ENCODE data around the gene FGF8.
A peak's percentile ranks its signal among the peaks of the same experiment; 100 is the strongest.

FGF8 gene

GRCh38 chr10:101780187-101780817, 4.4 kb upstream of the FGF8 start:
- Histone ChIP-seq H3K4me3 (ENCODE audit: low read depth, low read length) (peak overlapping the region; percentile 23), H3K36me3 (peaks cover 14% of the 10 kb centered on the region), H3K27ac (peak overlapping the region; percentile 63), H3K27me3 (ENCODE audit: insufficient read depth, low read depth, severe bottlenecking) (peaks cover 2% of the 10 kb centered on the region), H3K9me3 (ENCODE audit: severe bottlenecking) (no peaks in the 10 kb centered on the region)
- 0 out of 2 replicates have a peak, but pooled peaks have one; percentile 1 for TF ChIP-seq CTCF (IDR thresholded peaks at IDR 0.05; ENCODE audit: low read depth, low read length)
- no peak for DNase-seq

- Histone ChIP-seq H3K4me3 (ENCODE audit: low read depth, low read length) (peak overlapping the region; percentile 40), H3K36me3 (peaks cover 8% of the 10 kb centered on the region), H3K9me3 (ENCODE audit: severe bottlenecking) (no peaks in the 10 kb centered on the region), H3K27ac (peak overlapping the region; percentile 63), H3K27me3 (ENCODE audit: insufficient read depth, low read depth, severe bottlenecking) (peaks cover 6% of the 10 kb centered on the region)
- peak; percentile 77 for DNase-seq
- peak; percentile 80 for TF ChIP-seq CTCF (IDR thresholded peaks at IDR 0.05; ENCODE audit: low read depth, low read length)
Measured at GRCh38 chr10:101779544-101780186, 3.8 kb upstream of the FGF8 start.

- TF ChIP-seq CTCF (IDR thresholded peaks at IDR 0.05; ENCODE audit: low read depth, low read length): no peak
- DNase-seq: no peak
- Histone ChIP-seq H3K27me3 (ENCODE audit: insufficient read depth, low read depth, severe bottlenecking) (peaks cover 6% of the 10 kb centered on the region), H3K36me3 (peaks cover 3% of the 10 kb centered on the region), H3K27ac (no peak overlapping the region), H3K9me3 (ENCODE audit: severe bottlenecking) (no peaks in the 10 kb centered on the region), H3K4me3 (ENCODE audit: low read depth, low read length) (peak overlapping the region; percentile 40)
Measured at GRCh38 chr10:101778781-101779543, 3.0 kb upstream of the FGF8 start.

- no peaks in the 10 kb centered on the region for H3K9me3 ChIP-seq (ENCODE audit: severe bottlenecking)
- peak; percentile 43 for DNase-seq
- peaks cover 3% of the 10 kb centered on the region for H3K36me3 ChIP-seq
- H3K27me3 ChIP-seq (ENCODE audit: insufficient read depth, low read depth, severe bottlenecking): peaks cover 6% of the 10 kb centered on the region
- H3K4me3 ChIP-seq (ENCODE audit: low read depth, low read length): peak overlapping the region; percentile 40; the same call in 1 of the 2 replicates
- TF ChIP-seq CTCF (IDR thresholded peaks at IDR 0.05; ENCODE audit: low read depth, low read length): no peak
- H3K27ac ChIP-seq: no peak overlapping the region
Measured at GRCh38 chr10:101778151-101778780, 2.4 kb upstream of the FGF8 start.

- H3K9me3 ChIP-seq (ENCODE audit: severe bottlenecking): no peaks in the 10 kb centered on the region
- H3K4me3 ChIP-seq (ENCODE audit: low read depth, low read length): no peak overlapping the region
- H3K27me3 ChIP-seq (ENCODE audit: insufficient read depth, low read depth, severe bottlenecking): peaks cover 6% of the 10 kb centered on the region
- no peak for TF ChIP-seq CTCF (IDR thresholded peaks at IDR 0.05; ENCODE audit: low read depth, low read length)
- no peak overlapping the region for H3K27ac ChIP-seq
- no peak for DNase-seq
- peaks cover 3% of the 10 kb centered on the region for H3K36me3 ChIP-seq
Measured at GRCh38 chr10:101777619-101778145, 1.8 kb upstream of the FGF8 start.

Measured in WERI-Rb-1 (cell line).